Lung (tissue), 12 donors: ENCODE data around the gene BDKRB2. TPM values are rescaled to one million over a fixed set of nuclear protein-coding genes. Genes with fewer than 3 reads are reported as not detected.
A peak's percentile ranks its signal among the peaks of the same experiment; 100 is the strongest.

Experiments
- ATAC-seq: fragments of 200-7000 bp; cut with Tn5 transposase; one replicate; pipeline ENCODE4 v1.9.1; 2020; ENCODE audit warnings: moderate number of reproducible peaks; ENCODE audit not compliant: insufficient read depth, low FRiP score
- DNase-seq, 3 donors: peaks; one replicate each; pipeline ENCODE4 v3.0.0-alpha.2; 2013 to 2017
- H3K27ac ChIP-seq, 2 donors: one replicate each; pipeline ENCODE4 v1.5.1; 2013; ENCODE audit warnings: mild to moderate bottlenecking in 2 of 2, moderate library complexity in 2 of 2, control low read depth in 1 of 2, inconsistent platforms in 1 of 2, low read depth in 1 of 2, low read length in 1 of 2
- H3K27me3 ChIP-seq, 3 donors: one replicate each; pipeline ENCODE4 v1.5.1; 2013; ENCODE audit warnings: low read length in 2 of 3; ENCODE audit not compliant: control insufficient read depth in 3 of 3, insufficient read depth in 3 of 3
- H3K36me3 ChIP-seq, 4 donors: one replicate each; pipeline ENCODE4 v1.5.1; 2013; ENCODE audit warnings: low read length in 4 of 4, mild to moderate bottlenecking in 1 of 4, moderate library complexity in 1 of 4; ENCODE audit not compliant: control insufficient read depth in 4 of 4, insufficient read depth in 4 of 4
- H3K4me1 ChIP-seq, 5 donors: one replicate each; pipeline ENCODE4 v1.5.1; 2013; ENCODE audit warnings: low read length in 5 of 5, mild to moderate bottlenecking in 2 of 5, moderate library complexity in 1 of 5; ENCODE audit not compliant: control insufficient read depth in 5 of 5, insufficient read depth in 5 of 5
- H3K4me3 ChIP-seq: one replicate; pipeline ENCODE4 v1.5.1; 2013; ENCODE audit warnings: mild to moderate bottlenecking, control low read depth, moderate library complexity
- H3K9ac ChIP-seq, 2 donors: one replicate each; pipeline ENCODE4 v1.5.1; 2013; ENCODE audit warnings: low read length in 2 of 2, control low read depth in 1 of 2; ENCODE audit not compliant: insufficient read depth in 1 of 2
- H3K9me3 ChIP-seq, 4 donors: one replicate each; pipeline ENCODE4 v1.5.1; 2013; ENCODE audit warnings: low read length in 3 of 4, mild to moderate bottlenecking in 1 of 4, moderate library complexity in 1 of 4; ENCODE audit not compliant: control insufficient read depth in 4 of 4, insufficient read depth in 3 of 4
- CTCF ChIP-seq: IDR thresholded peaks from 2 replicates; pipeline ENCODE4 v1.5.1; 2012; ENCODE audit warnings: mild to moderate bottlenecking; ENCODE audit errors: control extremely low read depth, extremely low read depth
- WGBS, 2 donors: extraction: QIAGEN DNeasy Blood & Tissue Kit; methylation state at CpG; one replicate each; pipeline ENCODE4 v1.1.7; 2013; 5-methylcytosine and 5-hydroxymethylcytosine counted together
- polyA plus RNA-seq, 2 donors: library from polyadenylated mRNA; stranded (reverse); fragments of 200-250 nt; gene quantifications; one replicate each; pipeline ENCODE4 v1.2.1, GENCODE V29; 2013
- total RNA-seq, 2 donors: library from RNA; depleted of rRNA in 1 of 2; stranded (reverse); fragments of >200 nt in 1 of 2; gene quantifications; one replicate each; pipeline ENCODE4 v1.2.1, GENCODE V29; 2014 to 2021
- donor health status: control.
- donor health status: control.
- donor health status: Bipolar disorder and iron deficiency.
- donor health status: healthy.
- donor health status: DM: yes; HTN: yes; CAD: no.

BDKRB2 gene
- total and polyA plus RNA-seq, 4 donors, result 0.77 to 5.8 (median 2.4) TPM

DNA sequence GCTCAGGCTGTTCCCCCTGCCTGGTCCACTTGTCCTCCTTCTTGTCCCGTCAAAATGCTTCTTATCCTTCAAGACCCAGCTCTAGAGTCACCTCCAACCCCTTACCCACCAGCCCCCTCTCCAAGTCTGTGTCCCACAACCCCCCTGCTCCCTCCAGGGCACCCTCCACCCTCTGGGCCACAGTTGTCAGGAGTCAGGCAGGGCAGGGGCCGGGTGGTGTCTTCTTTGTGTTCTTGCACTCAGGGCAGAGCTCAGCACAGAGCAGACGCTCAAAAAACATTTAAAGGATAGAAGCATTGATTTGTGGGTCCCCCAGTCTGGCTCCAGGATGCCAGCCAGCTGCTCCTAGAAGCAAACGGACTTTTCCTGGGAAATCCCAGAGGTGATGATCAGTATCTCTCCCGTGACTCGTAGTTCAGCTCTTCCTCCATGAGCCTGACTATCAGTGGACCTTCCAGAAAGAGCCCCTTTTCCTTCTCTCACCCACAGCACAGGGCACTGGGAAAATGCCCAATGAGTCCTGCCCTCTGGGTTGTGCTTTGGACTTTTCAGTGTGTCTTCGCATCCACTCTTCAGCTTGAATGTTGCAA is 34.1 kb downstream of the BDKRB2 start:
- H3K4me1 ChIP-seq, result peaks cover 0 to 13% (median 0%) of the 10 kb centered on the region in 5 donors
- no peak overlapping the region for H3K9ac ChIP-seq
- ATAC-seq (no peak), DNase-seq (no peak)
- peaks cover 0 to 4% (median 0%) of the 10 kb centered on the region in 4 donors for H3K9me3 ChIP-seq
- H3K36me3 ChIP-seq, result no peaks in the 10 kb centered on the region
- no peak overlapping the region for H3K4me3 ChIP-seq
- no peak for TF ChIP-seq CTCF
- no peaks in the 10 kb centered on the region for H3K27me3 ChIP-seq
- no peak overlapping the region for H3K27ac ChIP-seq
- 78 to 79% methylated on average over 7 of the region's 7 CpGs for WGBS, 2 donors

DNA sequence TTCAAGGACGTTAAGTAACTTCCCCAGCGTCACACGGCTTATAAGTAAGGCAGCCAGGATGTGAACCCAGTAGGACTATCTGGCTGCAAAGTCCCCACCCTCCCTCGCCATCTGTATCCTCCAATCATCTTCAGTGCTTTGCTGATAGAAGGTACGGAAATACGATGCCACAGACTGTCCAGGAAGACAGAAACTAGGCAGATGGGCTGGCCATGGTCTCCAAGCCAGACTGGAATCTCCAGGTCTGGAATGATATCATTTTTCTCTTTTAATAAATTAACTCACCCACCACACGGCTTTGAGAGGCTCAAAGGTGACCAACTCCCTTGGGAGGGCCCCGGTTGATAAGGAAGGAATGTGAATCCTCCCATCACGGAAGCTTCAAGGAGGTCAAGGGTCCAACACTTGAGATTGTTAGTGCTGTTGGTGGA is 35.1 kb downstream of the BDKRB2 start:
- TF ChIP-seq CTCF, result no peak
- Histone ChIP-seq H3K9ac (no peak overlapping the region), H3K4me3 (no peak overlapping the region), H3K27ac (no peak overlapping the region), H3K27me3 (no peaks in the 10 kb centered on the region), H3K4me1 (peaks cover 0 to 14% (median 0%) of the 10 kb centered on the region in 5 donors), H3K9me3 (peaks cover 0 to 4% (median 0%) of the 10 kb centered on the region in 4 donors), H3K36me3 (no peaks in the 10 kb centered on the region)
- DNase-seq, result no peak
- WGBS, 2 donors, result 63 to 72% methylated on average over 9 of the region's 9 CpGs
- ATAC-seq, result peak; percentile 42

DNA sequence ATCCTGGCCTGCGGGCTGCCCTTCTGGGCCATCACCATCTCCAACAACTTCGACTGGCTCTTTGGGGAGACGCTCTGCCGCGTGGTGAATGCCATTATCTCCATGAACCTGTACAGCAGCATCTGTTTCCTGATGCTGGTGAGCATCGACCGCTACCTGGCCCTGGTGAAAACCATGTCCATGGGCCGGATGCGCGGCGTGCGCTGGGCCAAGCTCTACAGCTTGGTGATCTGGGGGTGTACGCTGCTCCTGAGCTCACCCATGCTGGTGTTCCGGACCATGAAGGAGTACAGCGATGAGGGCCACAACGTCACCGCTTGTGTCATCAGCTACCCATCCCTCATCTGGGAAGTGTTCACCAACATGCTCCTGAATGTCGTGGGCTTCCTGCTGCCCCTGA is 36.0 kb downstream of the BDKRB2 start:
- no peak overlapping the region for H3K27ac ChIP-seq
- H3K9me3 ChIP-seq, result peaks cover 0 to 4% (median 0%) of the 10 kb centered on the region in 4 donors
- H3K4me3 ChIP-seq, result no peak overlapping the region
- no peak overlapping the region for H3K9ac ChIP-seq
- peaks cover 0 to 13% (median 0%) of the 10 kb centered on the region in 5 donors for H3K4me1 ChIP-seq
- ATAC-seq (no peak), DNase-seq (no peak)
- no peak for TF ChIP-seq CTCF
- 96 to 97% methylated on average over 18 of the region's 18 CpGs for WGBS, 2 donors
- no peaks in the 10 kb centered on the region for H3K36me3 ChIP-seq
- H3K27me3 ChIP-seq, result no peaks in the 10 kb centered on the region

GRCh38 chr14:96242126-96242525 is 37.5 kb downstream of the BDKRB2 start:
- no peak overlapping the region for H3K27ac ChIP-seq
- TF ChIP-seq CTCF, result no peak
- H3K9me3 ChIP-seq, result peaks cover 0 to 4% (median 0%) of the 10 kb centered on the region in 4 donors
- DNase-seq, result no peak
- no peak for ATAC-seq
- H3K27me3 ChIP-seq, result no peaks in the 10 kb centered on the region
- peaks cover 0 to 16% (median 0%) of the 10 kb centered on the region in 5 donors for H3K4me1 ChIP-seq
- H3K9ac ChIP-seq, result no peak overlapping the region
- H3K4me3 ChIP-seq, result no peak overlapping the region
- H3K36me3 ChIP-seq, result no peaks in the 10 kb centered on the region
- WGBS, 2 donors, result 94 to 95% methylated on average over 10 of the region's 10 CpGs
